Measurements from ENCODE around the gene SAP25.
"Not testable (repeated sequence)": the region's sequence is repeated elsewhere in the genome, so short reads cannot be mapped to it uniquely, and the experiment has no call there.

The SAP25 gene

DNA sequence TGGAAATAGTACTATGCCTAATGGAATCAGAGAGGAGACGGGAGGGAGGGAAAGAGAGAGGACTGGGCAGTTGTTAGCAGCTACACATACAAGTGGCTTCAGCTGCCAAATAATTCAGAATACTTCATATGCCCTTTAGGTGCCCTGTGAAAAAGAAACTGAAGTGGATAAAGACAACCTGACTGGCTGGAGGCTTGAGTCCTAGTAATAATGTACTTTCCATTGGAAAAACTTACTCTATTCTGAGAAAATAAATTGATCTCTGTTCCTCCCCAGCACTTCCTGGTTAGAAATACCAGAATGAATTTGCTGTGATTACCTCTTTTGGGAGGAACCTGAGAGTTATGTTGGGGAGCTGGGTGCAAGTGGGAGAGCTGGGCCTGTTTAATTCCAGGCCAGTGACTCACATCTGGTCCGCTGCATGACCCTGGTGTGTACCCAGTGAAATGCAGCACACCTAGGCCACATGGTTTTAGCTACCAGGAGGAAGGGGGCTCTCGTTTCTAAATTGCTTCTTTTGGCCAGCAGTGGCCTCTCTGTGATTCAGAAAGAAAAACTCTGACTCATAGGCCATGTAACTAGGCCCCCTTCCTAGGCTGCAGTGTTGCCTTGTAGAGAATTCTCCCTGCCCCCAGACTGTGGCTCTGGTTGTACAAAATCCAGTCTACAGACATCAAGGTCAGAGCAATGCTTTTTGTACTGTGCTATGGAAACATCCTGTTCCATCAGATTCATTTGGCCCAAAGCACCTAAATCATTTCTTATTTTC, 28.2 kb downstream of the SAP25 start:
- TF ChIP-seq, protein P1, sequence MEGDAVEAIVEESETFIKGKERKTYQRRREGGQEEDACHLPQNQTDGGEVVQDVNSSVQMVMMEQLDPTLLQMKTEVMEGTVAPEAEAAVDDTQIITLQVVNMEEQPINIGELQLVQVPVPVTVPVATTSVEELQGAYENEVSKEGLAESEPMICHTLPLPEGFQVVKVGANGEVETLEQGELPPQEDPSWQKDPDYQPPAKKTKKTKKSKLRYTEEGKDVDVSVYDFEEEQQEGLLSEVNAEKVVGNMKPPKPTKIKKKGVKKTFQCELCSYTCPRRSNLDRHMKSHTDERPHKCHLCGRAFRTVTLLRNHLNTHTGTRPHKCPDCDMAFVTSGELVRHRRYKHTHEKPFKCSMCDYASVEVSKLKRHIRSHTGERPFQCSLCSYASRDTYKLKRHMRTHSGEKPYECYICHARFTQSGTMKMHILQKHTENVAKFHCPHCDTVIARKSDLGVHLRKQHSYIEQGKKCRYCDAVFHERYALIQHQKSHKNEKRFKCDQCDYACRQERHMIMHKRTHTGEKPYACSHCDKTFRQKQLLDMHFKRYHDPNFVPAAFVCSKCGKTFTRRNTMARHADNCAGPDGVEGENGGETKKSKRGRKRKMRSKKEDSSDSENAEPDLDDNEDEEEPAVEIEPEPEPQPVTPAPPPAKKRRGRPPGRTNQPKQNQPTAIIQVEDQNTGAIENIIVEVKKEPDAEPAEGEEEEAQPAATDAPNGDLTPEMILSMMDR (IDR thresholded peaks at IDR 0.05; ENCODE audit: low read depth, low read length), result no peak
- H3K4me3 ChIP-seq (ENCODE audit: low read depth, low read length), result 0 out of 2 replicates have a peak overlapping the region, but pooled peaks have one; percentile 13

DNA sequence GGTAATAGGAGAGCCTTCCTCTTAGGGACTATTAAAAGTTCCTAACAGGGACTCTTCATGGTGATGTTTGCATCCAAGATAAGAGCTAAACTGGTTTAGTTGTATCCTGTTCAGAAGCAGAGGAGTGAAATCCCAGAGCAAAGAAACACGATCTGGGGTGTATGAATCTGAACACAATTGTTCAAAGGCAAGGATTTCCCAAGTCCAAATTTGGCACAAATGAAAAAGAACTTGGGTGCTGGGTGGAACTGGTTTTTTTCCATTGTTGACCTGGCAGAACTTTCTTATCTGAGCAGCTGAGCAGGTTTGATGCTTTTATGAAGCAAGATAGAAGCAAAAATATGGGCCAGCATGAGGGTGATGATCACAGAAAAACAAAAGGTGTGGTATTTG, 28.7 kb downstream of the SAP25 start:
- TF ChIP-seq, protein P1 (IDR thresholded peaks at IDR 0.05; ENCODE audit: low read depth, low read length), result no peak
- no peak overlapping the region for H3K4me3 ChIP-seq (ENCODE audit: low read depth, low read length)

DNA sequence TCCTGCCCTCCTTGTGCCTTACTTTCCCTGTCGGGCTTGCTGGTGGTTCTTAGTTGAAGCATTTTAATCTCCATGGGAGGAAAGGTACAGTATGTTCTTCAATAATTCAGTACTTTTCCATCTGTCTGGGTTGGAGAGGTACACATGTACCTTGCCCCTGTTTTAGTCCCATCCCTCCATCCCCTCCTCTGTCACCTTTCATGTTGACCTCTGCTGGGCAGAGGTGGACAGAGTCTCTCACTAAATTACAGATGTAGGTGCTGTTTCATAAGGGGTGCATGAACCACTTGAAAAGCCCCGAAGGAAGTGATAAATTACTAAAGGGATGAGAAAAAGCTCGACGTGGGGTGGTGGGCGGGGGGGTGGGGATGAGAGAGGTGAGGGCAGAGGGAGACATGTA, 29.3 kb downstream of the SAP25 start:
- H3K4me3 ChIP-seq (ENCODE audit: low read depth, low read length), result no peak overlapping the region

GRCh38 chr7:100543586-100543985, 30.1 kb downstream of the SAP25 start:
- no peak overlapping the region for H3K4me3 ChIP-seq (ENCODE audit: low read depth, low read length)
- TF ChIP-seq, protein P1 (IDR thresholded peaks at IDR 0.05; ENCODE audit: low read depth, low read length), result no peak

More for the DNA sequence above, 29.3 kb downstream of the SAP25 start:
- TF ChIP-seq, protein P1 (IDR thresholded peaks at IDR 0.05; ENCODE audit: low read depth, low read length), result no peak

DNA sequence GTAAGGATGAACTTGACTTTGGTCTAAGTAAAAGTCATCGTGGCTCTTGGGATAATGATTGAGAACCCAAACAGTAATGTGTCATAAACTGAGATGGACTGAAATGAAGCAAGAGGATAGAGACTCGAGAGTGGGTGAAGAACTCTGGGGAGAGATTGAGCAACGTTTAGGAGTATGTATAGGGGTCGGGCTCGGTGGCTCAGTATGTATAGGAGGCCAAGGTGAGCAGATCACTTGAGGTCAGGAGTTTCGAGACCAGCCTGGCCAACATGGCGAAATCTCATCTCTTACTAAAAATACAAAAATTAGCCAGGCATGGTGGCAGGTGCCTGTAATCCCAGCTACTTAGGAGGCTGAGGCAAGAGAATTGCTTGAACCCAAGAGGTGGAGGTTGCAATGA, 32.4 kb downstream of the SAP25 start:
- H3K4me3 ChIP-seq (ENCODE audit: low read depth, low read length), result not testable (repeated sequence)

DNA sequence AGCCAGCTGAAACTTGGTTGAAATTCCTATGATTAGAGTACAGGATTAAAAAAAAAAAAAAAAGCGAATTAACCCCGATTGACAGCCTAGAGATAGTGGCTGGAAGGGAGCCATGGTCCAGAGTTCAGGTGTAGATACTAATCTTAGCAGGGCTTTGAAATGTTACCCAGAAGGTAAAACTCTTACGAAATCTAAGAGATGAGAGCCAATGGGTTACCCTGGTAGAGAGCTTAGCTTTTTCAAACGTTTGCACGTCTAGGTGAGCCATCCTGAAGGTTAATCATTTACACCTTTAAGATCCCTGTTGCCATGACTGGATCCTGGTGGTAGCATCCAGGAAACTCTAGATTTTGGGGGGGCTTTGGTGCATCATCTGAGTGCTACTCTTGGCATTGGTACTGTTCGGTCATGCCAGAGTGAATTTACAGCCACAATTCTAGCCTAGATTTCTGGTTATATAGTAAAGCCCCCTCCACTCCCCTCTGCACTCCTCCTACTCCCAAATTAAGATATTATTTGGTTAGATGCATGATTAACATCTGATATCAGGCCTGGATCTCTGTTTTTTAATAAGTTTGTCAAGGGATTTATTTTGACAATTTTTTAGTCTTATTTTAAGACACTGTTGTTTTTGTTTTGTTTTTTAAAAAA, 33.5 kb downstream of the SAP25 start:
- H3K4me3 ChIP-seq (ENCODE audit: low read depth, low read length), result peak overlapping the region; percentile 76
- TF ChIP-seq, protein P1 (IDR thresholded peaks at IDR 0.05; ENCODE audit: low read depth, low read length), result no peak

GRCh38 chr7:100539436-100540006, 34.2 kb downstream of the SAP25 start:
- TF ChIP-seq, protein P1 (IDR thresholded peaks at IDR 0.05; ENCODE audit: low read depth, low read length), result no peak
- peak overlapping the region; percentile 76 for H3K4me3 ChIP-seq (ENCODE audit: low read depth, low read length)
